OCI-LY7 (cell line): ENCODE measurements around the gene LRRC4C.

ENCODE experiments used
- EZH2phosphoT487 ChIP-seq: fragments of 200-600 bp; sonication (generic); IDR thresholded peaks from 2 replicates; pipeline ENCODE4 v1.6.1; 2018; ENCODE audit warnings: low read depth, borderline replicate concordance, mild to moderate bottlenecking, mixed run types, antibody characterized with exemption, low read length, moderate library complexity, mixed read lengths
- TF ChIP-seq, protein P1 (sequence below): fragments of 200-600 bp; sonication (generic); conservative IDR thresholded peaks from 2 replicates; pipeline ENCODE4 v1.5.1; 2014; ENCODE audit warnings: mild to moderate bottlenecking, antibody characterized with exemption, low read length, moderate library complexity, mixed read lengths

DNA sequence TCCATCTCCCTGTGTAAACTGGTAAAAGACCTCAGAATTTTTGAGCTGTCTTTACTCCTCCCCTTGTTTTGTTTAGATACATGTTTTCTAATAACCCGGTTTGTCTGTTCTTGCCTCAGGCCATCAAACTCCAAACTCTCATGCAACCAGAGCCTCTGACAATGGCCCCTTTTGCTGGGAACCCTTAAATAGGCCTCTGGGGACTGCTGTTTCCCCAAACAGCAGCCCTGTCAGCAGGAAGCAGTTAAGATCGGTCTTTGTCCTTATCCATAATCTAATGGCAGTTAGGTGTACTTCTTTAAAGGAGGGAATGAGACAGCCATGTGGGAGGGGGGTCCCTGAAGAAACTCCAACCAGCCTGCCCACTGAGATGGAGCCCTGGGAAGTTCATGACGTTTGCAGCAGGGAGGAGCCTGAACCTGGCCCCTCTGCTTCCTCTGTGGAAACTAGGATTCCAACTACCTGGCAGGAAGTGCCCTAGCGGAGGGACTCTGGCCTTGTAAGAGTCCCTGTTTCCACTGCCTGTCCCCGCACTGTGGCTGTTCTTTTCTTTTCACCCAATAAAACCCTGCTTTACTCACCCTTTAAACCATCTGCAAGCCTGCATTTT lies 1354.4 kb downstream of the LRRC4C start:
- TF ChIP-seq, protein P1, sequence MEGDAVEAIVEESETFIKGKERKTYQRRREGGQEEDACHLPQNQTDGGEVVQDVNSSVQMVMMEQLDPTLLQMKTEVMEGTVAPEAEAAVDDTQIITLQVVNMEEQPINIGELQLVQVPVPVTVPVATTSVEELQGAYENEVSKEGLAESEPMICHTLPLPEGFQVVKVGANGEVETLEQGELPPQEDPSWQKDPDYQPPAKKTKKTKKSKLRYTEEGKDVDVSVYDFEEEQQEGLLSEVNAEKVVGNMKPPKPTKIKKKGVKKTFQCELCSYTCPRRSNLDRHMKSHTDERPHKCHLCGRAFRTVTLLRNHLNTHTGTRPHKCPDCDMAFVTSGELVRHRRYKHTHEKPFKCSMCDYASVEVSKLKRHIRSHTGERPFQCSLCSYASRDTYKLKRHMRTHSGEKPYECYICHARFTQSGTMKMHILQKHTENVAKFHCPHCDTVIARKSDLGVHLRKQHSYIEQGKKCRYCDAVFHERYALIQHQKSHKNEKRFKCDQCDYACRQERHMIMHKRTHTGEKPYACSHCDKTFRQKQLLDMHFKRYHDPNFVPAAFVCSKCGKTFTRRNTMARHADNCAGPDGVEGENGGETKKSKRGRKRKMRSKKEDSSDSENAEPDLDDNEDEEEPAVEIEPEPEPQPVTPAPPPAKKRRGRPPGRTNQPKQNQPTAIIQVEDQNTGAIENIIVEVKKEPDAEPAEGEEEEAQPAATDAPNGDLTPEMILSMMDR: no peak
- TF ChIP-seq EZH2phosphoT487: no peak
